Activated T-cell treated with anti-CD3 and anti-CD28 coated beads, Interleukin-2, amount 50 U/mL, for 72 hours (primary cell): ENCODE measurements around the gene PRICKLE2. TPM values are rescaled to one million over a fixed set of nuclear protein-coding genes. Genes with fewer than 3 reads are reported as not detected.

Experiments used
- ATAC-seq, 2 donors: fragments of 150-1000 bp; cut with Tn5 transposase; replicated peaks in 1 of 2; 2 replicates each; pipeline ENCODE4 v1.10.0; 2021; ENCODE audit warnings: moderate library complexity in 2 of 2, mild to moderate bottlenecking in 1 of 2
- DNase-seq, 2 donors: peaks; one replicate each; pipeline ENCODE4 v3.0.0; 2021 to 2022; ENCODE audit warnings: mixed read lengths in 1 of 2
- H3K27ac Mint-ChIP-seq: one replicate; pipeline ENCODE4 v1.8.0; 2022; ENCODE audit warnings: mild to moderate bottlenecking, moderate library complexity, mixed read lengths
- H3K27me3 Mint-ChIP-seq: one replicate; pipeline ENCODE4 v1.8.0; 2022; ENCODE audit warnings: low read depth, mixed read lengths
- H3K36me3 Mint-ChIP-seq, 2 donors: one replicate each; pipeline ENCODE4 v1.8.0; 2022; ENCODE audit warnings: mixed read lengths in 2 of 2, mild to moderate bottlenecking in 1 of 2; ENCODE audit not compliant: insufficient read depth in 2 of 2
- H3K4me1 Mint-ChIP-seq: one replicate; pipeline ENCODE4 v1.8.0; 2022; ENCODE audit warnings: low read depth, mixed read lengths
- H3K4me3 Mint-ChIP-seq, 2 donors: one replicate each; pipeline ENCODE4 v1.8.0; 2022; ENCODE audit warnings: mild to moderate bottlenecking in 2 of 2, mixed read lengths in 2 of 2, moderate library complexity in 2 of 2
- H3K9me3 Mint-ChIP-seq, 2 donors: one replicate each; pipeline ENCODE4 v1.8.0; 2022; ENCODE audit warnings: mixed read lengths in 2 of 2
- total RNA-seq, 2 donors: library from RNA; stranded (reverse); gene quantifications; one replicate each; pipeline ENCODE4 v1.2.3, GENCODE V29; 2022

Gene PRICKLE2
- total RNA-seq, 2 donors from 2014 or later, result 0.09 to 0.17 TPM

GRCh38 chr3:64079369-64080150, 145.7 kb downstream of the PRICKLE2 start:
- H3K36me3 Mint-ChIP-seq, result peaks cover 0 to 2% of the 10 kb centered on the region in 2 donors
- no peak for ATAC-seq
- peaks cover 0 to 2% of the 10 kb centered on the region in 2 donors for H3K9me3 Mint-ChIP-seq
- peaks cover 8% of the 10 kb centered on the region for H3K4me1 Mint-ChIP-seq
- no peak overlapping the region for H3K4me3 Mint-ChIP-seq
- H3K27me3 Mint-ChIP-seq, result peaks cover 41% of the 10 kb centered on the region
- no peak for DNase-seq
- no peak overlapping the region for H3K27ac Mint-ChIP-seq

GRCh38 chr3:64078966-64079365, 146.3 kb downstream of the PRICKLE2 start:
- no peak for ATAC-seq
- peaks cover 8% of the 10 kb centered on the region for H3K4me1 Mint-ChIP-seq
- no peak for DNase-seq
- peaks cover 0 to 2% of the 10 kb centered on the region in 2 donors for H3K9me3 Mint-ChIP-seq
- H3K27ac Mint-ChIP-seq, result no peak overlapping the region
- H3K4me3 Mint-ChIP-seq, result no peak overlapping the region
- H3K36me3 Mint-ChIP-seq, result peaks cover 0 to 2% of the 10 kb centered on the region in 2 donors
- H3K27me3 Mint-ChIP-seq, result peaks cover 46% of the 10 kb centered on the region

GRCh38 chr3:64074895-64075679, 150.2 kb downstream of the PRICKLE2 start:
- peaks cover 66% of the 10 kb centered on the region for H3K27me3 Mint-ChIP-seq
- ATAC-seq (no peak), DNase-seq (no peak)
- no peaks in the 10 kb centered on the region for H3K4me1 Mint-ChIP-seq
- no peak overlapping the region for H3K27ac Mint-ChIP-seq
- H3K36me3 Mint-ChIP-seq, result no peaks in the 10 kb centered on the region
- no peak overlapping the region for H3K4me3 Mint-ChIP-seq
- H3K9me3 Mint-ChIP-seq, result no peaks in the 10 kb centered on the region

GRCh38 chr3:64074060-64074459, 151.2 kb downstream of the PRICKLE2 start:
- Mint-ChIP-seq H3K27ac (no peak overlapping the region), H3K4me1 (no peaks in the 10 kb centered on the region), H3K9me3 (no peaks in the 10 kb centered on the region), H3K4me3 (no peak overlapping the region), H3K27me3 (peaks cover 71% of the 10 kb centered on the region), H3K36me3 (no peaks in the 10 kb centered on the region)
- DNase-seq, result no peak
- no peak for ATAC-seq

- Mint-ChIP-seq H3K27me3 (peaks cover 71% of the 10 kb centered on the region), H3K4me1 (no peaks in the 10 kb centered on the region), H3K4me3 (no peak overlapping the region), H3K27ac (no peak overlapping the region), H3K36me3 (no peaks in the 10 kb centered on the region), H3K9me3 (no peaks in the 10 kb centered on the region)
- DNase-seq (no peak), ATAC-seq (no peak)
These were observed 152.0 kb downstream of the PRICKLE2 start for GRCh38 chr3:64073158-64073761.

- no peak overlapping the region for H3K4me3 Mint-ChIP-seq
- H3K36me3 Mint-ChIP-seq, result no peaks in the 10 kb centered on the region
- H3K4me1 Mint-ChIP-seq, result no peaks in the 10 kb centered on the region
- no peak for ATAC-seq
- H3K27me3 Mint-ChIP-seq, result peaks cover 68% of the 10 kb centered on the region
- no peaks in the 10 kb centered on the region for H3K9me3 Mint-ChIP-seq
- H3K27ac Mint-ChIP-seq, result no peak overlapping the region
- no peak for DNase-seq
These were observed 153.1 kb downstream of the PRICKLE2 start for GRCh38 chr3:64072126-64072525.

GRCh38 chr3:64070704-64071103, 154.6 kb downstream of the PRICKLE2 start:
- ATAC-seq (no peak), DNase-seq (no peak)
- no peaks in the 10 kb centered on the region for H3K36me3 Mint-ChIP-seq
- H3K4me1 Mint-ChIP-seq, result no peaks in the 10 kb centered on the region
- no peaks in the 10 kb centered on the region for H3K9me3 Mint-ChIP-seq
- H3K27ac Mint-ChIP-seq, result no peak overlapping the region
- peaks cover 65% of the 10 kb centered on the region for H3K27me3 Mint-ChIP-seq
- H3K4me3 Mint-ChIP-seq, result no peak overlapping the region

- Mint-ChIP-seq H3K4me3 (no peak overlapping the region), H3K27ac (no peak overlapping the region), H3K4me1 (no peaks in the 10 kb centered on the region), H3K36me3 (no peaks in the 10 kb centered on the region), H3K27me3 (peaks cover 61% of the 10 kb centered on the region), H3K9me3 (no peaks in the 10 kb centered on the region)
- no peak for ATAC-seq
- DNase-seq, result no peak
These were observed 157.5 kb downstream of the PRICKLE2 start for GRCh38 chr3:64067506-64068346.

GRCh38 chr3:64064804-64065203, 160.5 kb downstream of the PRICKLE2 start:
- ATAC-seq (no peak), DNase-seq (no peak)
- no peaks in the 10 kb centered on the region for H3K36me3 Mint-ChIP-seq
- H3K27ac Mint-ChIP-seq, result no peak overlapping the region
- H3K4me3 Mint-ChIP-seq, result no peak overlapping the region
- H3K27me3 Mint-ChIP-seq, result peaks cover 49% of the 10 kb centered on the region
- no peaks in the 10 kb centered on the region for H3K4me1 Mint-ChIP-seq
- no peaks in the 10 kb centered on the region for H3K9me3 Mint-ChIP-seq

- ATAC-seq (no peak), DNase-seq (no peak)
- Mint-ChIP-seq H3K4me3 (no peak overlapping the region), H3K27ac (no peak overlapping the region), H3K36me3 (no peaks in the 10 kb centered on the region), H3K4me1 (no peaks in the 10 kb centered on the region), H3K27me3 (peaks cover 48% of the 10 kb centered on the region), H3K9me3 (no peaks in the 10 kb centered on the region)
These were observed 161.3 kb downstream of the PRICKLE2 start for GRCh38 chr3:64063983-64064438.

- Mint-ChIP-seq H3K4me1 (no peaks in the 10 kb centered on the region), H3K27me3 (peaks cover 48% of the 10 kb centered on the region), H3K9me3 (no peaks in the 10 kb centered on the region), H3K36me3 (no peaks in the 10 kb centered on the region), H3K27ac (no peak overlapping the region), H3K4me3 (no peak overlapping the region)
- ATAC-seq, result no peak
- no peak for DNase-seq
These were observed 161.9 kb downstream of the PRICKLE2 start for GRCh38 chr3:64063207-64063982.

GRCh38 chr3:64061628-64062027, 163.6 kb downstream of the PRICKLE2 start:
- Mint-ChIP-seq H3K27me3 (peaks cover 60% of the 10 kb centered on the region), H3K4me3 (no peak overlapping the region), H3K36me3 (peaks cover 0 to 2% of the 10 kb centered on the region in 2 donors), H3K9me3 (no peaks in the 10 kb centered on the region), H3K27ac (no peak overlapping the region), H3K4me1 (no peaks in the 10 kb centered on the region)
- DNase-seq (no peak), ATAC-seq (no peak)
